Measurements from ENCODE around the gene ERC2. TPM values are rescaled to one million over a fixed set of nuclear protein-coding genes. Genes with fewer than 3 reads are reported as not detected.

Gene ERC2
- total RNA-seq, 4 donors from 2014 or later, result 5.3 to 8.8 (median 7.8) TPM

DNA sequence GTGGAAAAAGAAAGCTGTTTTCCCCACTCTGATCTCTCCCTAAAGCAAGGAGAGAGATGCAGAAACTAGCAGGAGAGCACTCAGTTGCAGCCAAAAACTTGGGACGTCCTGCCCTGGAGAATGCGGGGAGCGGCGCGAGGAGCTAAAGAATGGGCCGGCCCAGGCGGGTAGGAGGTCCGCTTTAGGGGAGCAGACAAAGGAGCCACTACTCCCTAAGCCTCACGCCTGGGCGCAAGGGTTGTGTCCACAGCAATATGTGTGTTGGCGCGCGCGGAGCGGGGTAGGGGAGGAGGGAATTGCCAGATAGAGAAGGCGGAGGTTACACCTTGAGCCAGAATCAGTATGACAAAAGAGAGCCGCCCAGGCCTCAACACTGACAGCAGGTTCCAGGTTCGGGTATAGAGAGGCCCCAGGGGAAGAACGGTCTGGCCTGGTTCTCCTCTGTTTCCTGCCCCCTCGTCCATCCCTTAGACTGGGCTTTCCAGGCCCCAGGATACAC is 984.0 kb downstream of the ERC2 start:
- TF ChIP-seq POLR2A (IDR thresholded peaks at IDR 0.05), result no peak
- TF ChIP-seq, protein P1, sequence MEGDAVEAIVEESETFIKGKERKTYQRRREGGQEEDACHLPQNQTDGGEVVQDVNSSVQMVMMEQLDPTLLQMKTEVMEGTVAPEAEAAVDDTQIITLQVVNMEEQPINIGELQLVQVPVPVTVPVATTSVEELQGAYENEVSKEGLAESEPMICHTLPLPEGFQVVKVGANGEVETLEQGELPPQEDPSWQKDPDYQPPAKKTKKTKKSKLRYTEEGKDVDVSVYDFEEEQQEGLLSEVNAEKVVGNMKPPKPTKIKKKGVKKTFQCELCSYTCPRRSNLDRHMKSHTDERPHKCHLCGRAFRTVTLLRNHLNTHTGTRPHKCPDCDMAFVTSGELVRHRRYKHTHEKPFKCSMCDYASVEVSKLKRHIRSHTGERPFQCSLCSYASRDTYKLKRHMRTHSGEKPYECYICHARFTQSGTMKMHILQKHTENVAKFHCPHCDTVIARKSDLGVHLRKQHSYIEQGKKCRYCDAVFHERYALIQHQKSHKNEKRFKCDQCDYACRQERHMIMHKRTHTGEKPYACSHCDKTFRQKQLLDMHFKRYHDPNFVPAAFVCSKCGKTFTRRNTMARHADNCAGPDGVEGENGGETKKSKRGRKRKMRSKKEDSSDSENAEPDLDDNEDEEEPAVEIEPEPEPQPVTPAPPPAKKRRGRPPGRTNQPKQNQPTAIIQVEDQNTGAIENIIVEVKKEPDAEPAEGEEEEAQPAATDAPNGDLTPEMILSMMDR (IDR thresholded peaks at IDR 0.05), result no peak
- H3K27me3 ChIP-seq, result no peaks in the 10 kb centered on the region
- no peaks in the 10 kb centered on the region for H3K36me3 ChIP-seq
- WGBS, 2 donors, result 75% methylated on average over 20 of the region's 20 CpGs
- H3K27ac ChIP-seq, result no peak overlapping the region
- H3K4me3 ChIP-seq (replicated peaks in 1 of 3), result no peak overlapping the region
- peaks cover 11 to 19% of the 10 kb centered on the region in 2 donors for H3K4me1 ChIP-seq
- no peaks in the 10 kb centered on the region for H3K9me3 ChIP-seq
- intact Hi-C loops (cut with DNase I), result loop anchor here (5.0 to 10.0 kb wide), 3 partner anchors 261 to 768 kb away; no protein-coding TSS in a partner anchor
- no peak for DNase-seq

DNA sequence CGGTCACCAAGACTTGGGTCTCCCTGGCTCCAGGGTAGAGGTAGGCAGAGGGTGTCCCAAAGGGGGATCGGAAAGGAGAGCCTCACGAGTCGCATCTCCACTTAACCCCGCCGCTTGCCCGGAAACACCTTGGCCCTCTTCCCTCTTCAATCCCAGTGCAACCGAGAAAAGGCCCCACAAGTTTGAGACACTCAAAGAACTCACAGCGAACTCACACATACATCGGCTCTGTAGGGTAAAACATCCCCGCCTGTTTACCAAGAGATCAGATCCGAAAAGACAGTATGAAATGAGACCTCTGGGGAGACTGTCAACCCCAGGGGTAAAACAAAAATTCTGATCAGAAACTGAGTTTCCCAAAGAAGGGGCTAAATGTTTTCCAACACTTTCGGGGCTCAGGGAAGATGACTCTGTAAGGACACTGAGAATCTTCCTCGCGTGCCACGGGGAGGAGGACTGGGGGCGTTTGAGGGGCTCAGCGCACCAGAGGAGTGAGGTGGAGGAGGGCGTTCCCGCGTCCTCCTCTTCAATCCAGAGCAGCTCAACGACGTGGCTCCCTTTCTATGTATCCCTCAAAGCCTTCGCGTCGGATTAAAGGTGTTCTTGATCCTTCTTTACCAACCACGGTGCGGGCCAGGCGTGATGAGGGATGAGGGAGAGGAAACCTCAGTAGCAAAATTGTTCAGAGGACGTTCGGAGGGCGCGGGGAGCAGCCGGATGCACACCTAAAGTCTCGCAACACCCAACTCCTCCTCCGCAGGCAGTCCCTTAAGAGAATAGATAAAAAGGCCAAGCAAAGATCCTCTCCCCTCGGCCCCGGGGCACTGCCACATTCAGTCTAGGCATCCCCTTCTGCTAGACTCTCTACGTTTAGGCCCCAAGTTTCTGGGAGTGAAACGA is 984.8 kb downstream of the ERC2 start:
- no peak for TF ChIP-seq POLR2A (IDR thresholded peaks at IDR 0.05)
- TF ChIP-seq, protein P1 (IDR thresholded peaks at IDR 0.05), result no peak
- 66 to 80% methylated on average over 40 of the region's 40 CpGs for WGBS, 2 donors
- no peak overlapping the region for H3K4me3 ChIP-seq (replicated peaks in 1 of 3)
- H3K27ac ChIP-seq, result no peak overlapping the region
- no peaks in the 10 kb centered on the region for H3K9me3 ChIP-seq
- DNase-seq, result no peak
- intact Hi-C loops (cut with DNase I), result loop anchor here (5.0 to 10.0 kb wide), 3 partner anchors 261 to 769 kb away; no protein-coding TSS in a partner anchor
- peaks cover 7 to 12% of the 10 kb centered on the region in 2 donors for H3K4me1 ChIP-seq
- no peaks in the 10 kb centered on the region for H3K36me3 ChIP-seq
- H3K27me3 ChIP-seq, result no peaks in the 10 kb centered on the region

DNA sequence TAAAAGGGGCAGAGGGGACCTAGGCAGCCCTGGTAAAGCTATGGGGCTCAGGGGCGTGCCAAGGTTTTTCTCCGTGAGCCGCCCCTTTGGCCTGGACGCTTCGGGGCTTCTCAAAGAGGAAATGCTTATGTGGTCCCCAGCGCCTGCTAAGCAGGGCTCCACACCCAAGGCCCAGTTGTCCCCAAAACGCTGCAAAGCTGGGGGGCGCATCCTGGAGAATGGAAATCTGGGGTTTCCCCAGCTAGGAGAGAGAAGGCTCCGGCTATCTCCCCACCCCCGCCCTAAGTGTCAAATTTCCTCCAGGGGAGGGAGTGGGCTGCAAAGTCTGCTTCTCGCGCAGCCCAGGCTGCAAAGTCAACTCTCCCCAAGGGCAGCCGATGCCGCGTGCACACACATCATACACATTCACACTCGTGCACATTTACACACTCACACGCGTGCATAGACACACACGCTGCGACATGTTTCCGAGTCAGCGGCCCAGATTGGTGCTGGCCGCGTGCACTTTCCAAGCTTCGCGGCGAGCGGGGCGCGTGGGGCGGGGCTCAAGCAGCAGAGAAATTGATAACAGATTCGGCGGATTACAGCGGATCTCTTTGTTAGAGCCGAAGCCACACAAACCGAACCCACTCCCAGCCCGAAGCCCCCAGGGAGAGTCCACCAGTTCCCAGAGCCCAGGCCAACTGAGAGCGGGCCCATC is 985.6 kb downstream of the ERC2 start:
- no peaks in the 10 kb centered on the region for H3K9me3 ChIP-seq
- H3K36me3 ChIP-seq, result no peaks in the 10 kb centered on the region
- peak; percentile 25 to 42 for DNase-seq
- no peaks in the 10 kb centered on the region for H3K27me3 ChIP-seq
- WGBS, 2 donors, result 29 to 49% methylated on average over 28 to 33 of the region's 38 CpGs
- TF ChIP-seq POLR2A (IDR thresholded peaks at IDR 0.05), result no peak
- TF ChIP-seq, protein P1 (IDR thresholded peaks at IDR 0.05), result no peak
- intact Hi-C loops (cut with DNase I), result loop anchor here (5.0 to 10.0 kb wide), 3 partner anchors 262 to 770 kb away; no protein-coding TSS in a partner anchor
- no peak overlapping the region for H3K27ac ChIP-seq
- peaks cover 7 to 11% of the 10 kb centered on the region in 2 donors for H3K4me1 ChIP-seq
- no peak overlapping the region for H3K4me3 ChIP-seq (replicated peaks in 1 of 3)

DNA sequence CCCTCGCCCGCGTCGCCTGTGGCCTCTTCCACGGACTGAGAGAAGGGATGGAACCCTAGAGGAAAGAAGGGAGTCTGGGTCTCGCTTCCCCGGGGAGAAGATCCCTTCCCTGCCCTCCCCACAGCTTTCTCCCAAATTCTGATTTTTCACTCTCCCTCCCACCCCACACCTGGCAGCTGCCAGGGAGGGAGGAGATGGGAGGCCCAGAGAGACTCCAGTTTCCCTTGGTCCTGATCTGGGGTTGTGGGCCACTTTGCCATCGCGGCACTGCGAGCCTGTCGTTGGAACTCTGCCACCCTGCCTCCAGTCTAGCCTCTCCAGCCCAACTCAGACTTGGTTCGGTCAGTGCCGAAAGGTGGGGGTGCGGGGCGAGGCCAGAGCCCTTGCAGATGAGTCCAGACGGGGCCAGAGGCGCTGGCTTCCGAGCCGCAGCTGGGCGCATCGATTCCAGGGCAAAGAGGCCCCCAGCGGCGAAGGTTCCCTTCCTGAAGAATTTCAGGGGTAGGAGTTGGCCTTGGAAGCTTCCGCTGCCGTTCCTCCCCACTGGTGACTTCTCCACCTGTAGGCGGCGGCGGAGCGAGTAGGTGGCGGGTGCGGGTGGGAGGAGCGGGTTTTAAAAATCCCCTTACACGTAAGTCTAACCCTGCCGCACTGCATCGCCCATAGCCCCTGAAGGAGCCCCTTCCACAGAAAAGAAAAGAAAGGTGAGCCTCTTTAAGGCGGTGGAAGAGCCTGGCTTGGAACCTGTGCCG is 986.3 kb downstream of the ERC2 start:
- no peaks in the 10 kb centered on the region for H3K9me3 ChIP-seq
- peaks cover 7 to 11% of the 10 kb centered on the region in 2 donors for H3K4me1 ChIP-seq
- H3K27me3 ChIP-seq, result no peaks in the 10 kb centered on the region
- TF ChIP-seq POLR2A (IDR thresholded peaks at IDR 0.05), result no peak
- TF ChIP-seq, protein P1 (IDR thresholded peaks at IDR 0.05), result peak in 1 of 6 experiments; percentile 18
- peak overlapping the region; percentile 2 to 18 (median 10) for H3K4me3 ChIP-seq (replicated peaks in 1 of 3)
- no peaks in the 10 kb centered on the region for H3K36me3 ChIP-seq
- intact Hi-C loops (cut with DNase I), result loop anchor here (5.0 to 10.0 kb wide), 3 partner anchors 263 to 770 kb away; no protein-coding TSS in a partner anchor
- H3K27ac ChIP-seq, result no peak overlapping the region
- 34 to 38% methylated on average over 14 to 33 of the region's 37 CpGs for WGBS, 2 donors
- peak; percentile 36 to 52 for DNase-seq
